ENCODE measurements around the gene FHOD3. TPM values are rescaled to one million over a fixed set of nuclear protein-coding genes. Genes with fewer than 3 reads are reported as not detected.

The FHOD3 gene
- total and polyA plus RNA-seq, 9 of the 15 experiments (the other 6 are each of a cell fraction or from before 2014, with no cell fraction given), result 0.11 TPM; not detected in 8

DNA sequence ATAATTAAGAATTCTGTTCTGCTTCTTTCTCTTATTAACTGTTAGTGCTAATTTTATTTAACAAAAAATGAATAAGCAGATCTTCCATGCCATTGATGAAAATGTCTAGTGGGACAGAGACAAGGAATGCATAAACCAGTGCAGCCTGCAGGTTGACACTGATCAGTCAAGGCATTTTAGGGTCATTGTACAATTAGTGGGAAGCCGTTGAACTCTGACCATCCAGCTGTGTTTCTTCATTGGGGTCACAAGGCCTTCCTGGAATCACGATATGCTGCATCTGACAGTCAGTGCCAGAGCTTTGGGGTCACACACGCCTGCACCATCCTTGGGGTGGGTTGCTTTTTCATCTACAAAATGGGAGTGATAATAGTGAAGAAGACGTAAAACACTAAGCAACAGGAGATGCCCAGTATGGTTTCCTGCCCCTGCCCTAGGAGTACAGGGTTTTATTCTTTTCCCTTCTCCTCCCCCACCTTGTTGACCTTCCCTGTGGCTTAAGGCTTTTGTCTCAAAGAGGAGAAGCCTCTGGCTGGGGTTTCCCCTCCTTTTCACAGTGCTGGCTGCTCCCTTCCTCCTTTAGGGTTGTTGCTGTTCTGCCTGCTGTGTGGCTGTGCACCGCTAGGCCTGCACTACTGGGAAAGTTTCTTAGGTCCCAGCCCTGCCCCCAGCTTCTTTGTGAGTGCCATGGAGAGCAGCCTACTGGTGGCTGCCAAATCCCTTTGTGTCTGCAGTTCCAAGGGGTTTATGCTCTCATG is 285.7 kb downstream of the FHOD3 start (continued):
- TF ChIP-seq GATAD2B (IDR thresholded peaks at IDR 0.05; ENCODE audit: borderline replicate concordance) (no peak), GTF2F1 (IDR thresholded peaks at IDR 0.05; ENCODE audit: low read depth, low read length) (no peak), SMC3 (conservative IDR thresholded peaks at IDR 0.05; ENCODE audit: insufficient read depth, low read depth, low read length) (no peak), MTA3 (IDR thresholded peaks at IDR 0.05; ENCODE audit: borderline replicate concordance) (no peak), TFE3 (CRISPR knock-in tag; IDR thresholded peaks at IDR 0.05) (no peak), XRCC5 (IDR thresholded peaks at IDR 0.05; ENCODE audit: low read depth, low read length) (no peak)
- TF ChIP-seq, protein P1, sequence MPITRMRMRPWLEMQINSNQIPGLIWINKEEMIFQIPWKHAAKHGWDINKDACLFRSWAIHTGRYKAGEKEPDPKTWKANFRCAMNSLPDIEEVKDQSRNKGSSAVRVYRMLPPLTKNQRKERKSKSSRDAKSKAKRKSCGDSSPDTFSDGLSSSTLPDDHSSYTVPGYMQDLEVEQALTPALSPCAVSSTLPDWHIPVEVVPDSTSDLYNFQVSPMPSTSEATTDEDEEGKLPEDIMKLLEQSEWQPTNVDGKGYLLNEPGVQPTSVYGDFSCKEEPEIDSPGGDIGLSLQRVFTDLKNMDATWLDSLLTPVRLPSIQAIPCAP (CRISPR knock-in tag; IDR thresholded peaks at IDR 0.05; ENCODE audit: borderline replicate concordance), result no peak

Data from K562 (cell line).